ENCODE measurements around the gene KRTAP10-9. TPM values are rescaled to one million over a fixed set of nuclear protein-coding genes. Genes with fewer than 3 reads are reported as not detected.
"Not testable (repeated sequence)": the region's sequence is repeated elsewhere in the genome, so short reads cannot be mapped to it uniquely, and the experiment has no call there.

Gene KRTAP10-9
- total and polyA plus RNA-seq, 2 donors from 2014 or later: not detected

DNA sequence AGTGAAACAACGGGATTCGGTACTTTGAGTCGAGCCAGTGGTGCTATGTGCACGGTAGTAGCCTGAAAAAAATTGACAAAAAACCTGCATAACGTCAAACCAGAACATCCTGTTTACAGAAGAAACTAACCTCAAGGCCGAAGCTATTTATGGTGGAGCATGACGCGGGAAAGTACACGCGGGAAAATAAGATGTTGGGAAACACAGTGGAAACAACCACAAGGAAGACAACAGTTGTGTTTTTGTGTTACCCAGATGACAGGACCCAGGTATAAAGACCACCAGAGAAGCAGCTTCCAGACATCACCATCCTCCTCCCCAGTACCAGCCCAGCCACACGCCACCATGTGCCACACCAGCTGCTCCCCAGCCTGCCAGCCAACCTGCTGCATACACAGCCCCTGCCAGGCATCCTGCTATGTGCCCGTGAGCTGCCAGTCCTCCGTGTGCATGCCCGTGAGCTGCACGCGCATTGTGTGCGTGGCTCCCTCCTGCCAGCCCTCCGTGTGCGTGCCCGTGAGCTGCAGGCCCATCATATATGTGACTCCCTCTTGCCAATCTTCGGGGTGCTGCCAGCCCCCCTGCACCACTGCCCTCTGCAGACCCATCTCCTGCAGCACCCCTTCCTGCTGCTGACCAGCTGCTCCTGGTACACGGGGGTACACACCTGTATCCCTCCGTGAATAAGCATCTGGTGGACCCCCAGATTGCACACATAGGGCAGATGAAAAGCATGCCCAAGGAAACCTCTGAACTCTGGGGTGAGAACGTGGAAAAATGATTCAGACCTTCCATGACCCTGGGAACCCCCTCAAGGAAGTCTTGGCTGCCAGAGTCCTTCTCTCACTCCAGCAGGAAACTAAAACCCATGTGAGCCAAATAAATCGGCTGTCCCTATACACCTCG, 31.0 kb downstream of the KRTAP10-9 start, which contains the start of gene KRTAP12-3:
Gene KRTAP12-3 (plus strand): TSS at position 298 of the 906 bp plus-strand sequence. CDS start 48 bp downstream, at position 346.
- intact Hi-C loops (cut with DNase I): no loop called here
- FAIRE-seq (no peak), DNase-seq (peak in 1 of 5 donors; percentile 65)
- no peak within 1 kb of the TSS for H3K4me3 ChIP-seq (ENCODE audit: low read length in 3 of 3)
- no peak within 1 kb of the TSS for H3K27ac ChIP-seq (ENCODE audit: low read depth in 2 of 2, low read length in 2 of 2)
- H3K9me3 ChIP-seq (ENCODE audit: control insufficient read depth in 2 of 3, insufficient read depth in 1 of 3, low read length in 3 of 3): peaks cover 0 to 11% (median 4%) of the 10 kb centered on the region in 3 donors
- TF ChIP-seq, protein P1, sequence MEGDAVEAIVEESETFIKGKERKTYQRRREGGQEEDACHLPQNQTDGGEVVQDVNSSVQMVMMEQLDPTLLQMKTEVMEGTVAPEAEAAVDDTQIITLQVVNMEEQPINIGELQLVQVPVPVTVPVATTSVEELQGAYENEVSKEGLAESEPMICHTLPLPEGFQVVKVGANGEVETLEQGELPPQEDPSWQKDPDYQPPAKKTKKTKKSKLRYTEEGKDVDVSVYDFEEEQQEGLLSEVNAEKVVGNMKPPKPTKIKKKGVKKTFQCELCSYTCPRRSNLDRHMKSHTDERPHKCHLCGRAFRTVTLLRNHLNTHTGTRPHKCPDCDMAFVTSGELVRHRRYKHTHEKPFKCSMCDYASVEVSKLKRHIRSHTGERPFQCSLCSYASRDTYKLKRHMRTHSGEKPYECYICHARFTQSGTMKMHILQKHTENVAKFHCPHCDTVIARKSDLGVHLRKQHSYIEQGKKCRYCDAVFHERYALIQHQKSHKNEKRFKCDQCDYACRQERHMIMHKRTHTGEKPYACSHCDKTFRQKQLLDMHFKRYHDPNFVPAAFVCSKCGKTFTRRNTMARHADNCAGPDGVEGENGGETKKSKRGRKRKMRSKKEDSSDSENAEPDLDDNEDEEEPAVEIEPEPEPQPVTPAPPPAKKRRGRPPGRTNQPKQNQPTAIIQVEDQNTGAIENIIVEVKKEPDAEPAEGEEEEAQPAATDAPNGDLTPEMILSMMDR (IDR thresholded peaks at IDR 0.05; ENCODE audit: borderline replicate concordance, extremely low read depth, insufficient read depth): no peak
- no peaks in the 10 kb centered on the region for H3K27me3 ChIP-seq (ENCODE audit: control insufficient read depth, insufficient read depth, low read length)
- no peaks in the 10 kb centered on the region for H3K36me3 ChIP-seq (ENCODE audit: control insufficient read depth in 2 of 3, insufficient read depth in 3 of 3, low read length in 3 of 3)
- no peak within 1 kb of the TSS for H3K9ac ChIP-seq (ENCODE audit: low read length in 3 of 3)
- H3K4me1 ChIP-seq (ENCODE audit: control insufficient read depth in 2 of 3, insufficient read depth in 2 of 3, low read depth in 1 of 3, low read length in 3 of 3): no peaks in the 10 kb centered on the region

DNA sequence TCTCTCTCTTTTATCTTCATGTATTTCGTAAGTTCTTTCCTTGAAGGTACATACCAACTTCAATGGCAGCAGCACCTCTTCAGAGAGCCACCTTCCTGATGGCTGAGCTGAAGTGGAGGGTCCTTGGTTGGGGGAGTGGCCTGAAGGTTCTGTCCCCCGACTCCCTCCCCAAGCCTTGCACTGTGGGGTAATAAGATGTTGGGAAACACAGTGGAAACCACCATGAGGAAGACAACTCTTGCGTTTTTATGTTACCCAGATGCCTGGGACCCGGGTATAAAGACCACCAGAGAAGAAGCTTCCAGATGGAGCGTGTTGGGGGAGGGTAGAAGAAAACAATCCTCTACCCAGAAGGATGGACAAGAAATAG, 31.6 kb downstream of the KRTAP10-9 start:
- Histone ChIP-seq H3K4me1 (ENCODE audit: control insufficient read depth in 2 of 3, insufficient read depth in 2 of 3, low read depth in 1 of 3, low read length in 3 of 3) (no peaks in the 10 kb centered on the region), H3K9me3 (ENCODE audit: control insufficient read depth in 2 of 3, insufficient read depth in 1 of 3, low read length in 3 of 3) (peaks cover 0 to 11% (median 4%) of the 10 kb centered on the region in 3 donors), H3K9ac (ENCODE audit: low read length in 3 of 3) (no peak overlapping the region), H3K4me3 (ENCODE audit: low read length in 3 of 3) (no peak overlapping the region), H3K36me3 (ENCODE audit: control insufficient read depth in 2 of 3, insufficient read depth in 3 of 3, low read length in 3 of 3) (no peaks in the 10 kb centered on the region), H3K27me3 (ENCODE audit: control insufficient read depth, insufficient read depth, low read length) (no peaks in the 10 kb centered on the region), H3K27ac (ENCODE audit: low read depth in 2 of 2, low read length in 2 of 2) (no peak overlapping the region)
- TF ChIP-seq, protein P1 (IDR thresholded peaks at IDR 0.05; ENCODE audit: borderline replicate concordance, extremely low read depth, insufficient read depth): no peak
- intact Hi-C loops (cut with DNase I): no loop called here
- FAIRE-seq (no peak), DNase-seq (no peak)

DNA sequence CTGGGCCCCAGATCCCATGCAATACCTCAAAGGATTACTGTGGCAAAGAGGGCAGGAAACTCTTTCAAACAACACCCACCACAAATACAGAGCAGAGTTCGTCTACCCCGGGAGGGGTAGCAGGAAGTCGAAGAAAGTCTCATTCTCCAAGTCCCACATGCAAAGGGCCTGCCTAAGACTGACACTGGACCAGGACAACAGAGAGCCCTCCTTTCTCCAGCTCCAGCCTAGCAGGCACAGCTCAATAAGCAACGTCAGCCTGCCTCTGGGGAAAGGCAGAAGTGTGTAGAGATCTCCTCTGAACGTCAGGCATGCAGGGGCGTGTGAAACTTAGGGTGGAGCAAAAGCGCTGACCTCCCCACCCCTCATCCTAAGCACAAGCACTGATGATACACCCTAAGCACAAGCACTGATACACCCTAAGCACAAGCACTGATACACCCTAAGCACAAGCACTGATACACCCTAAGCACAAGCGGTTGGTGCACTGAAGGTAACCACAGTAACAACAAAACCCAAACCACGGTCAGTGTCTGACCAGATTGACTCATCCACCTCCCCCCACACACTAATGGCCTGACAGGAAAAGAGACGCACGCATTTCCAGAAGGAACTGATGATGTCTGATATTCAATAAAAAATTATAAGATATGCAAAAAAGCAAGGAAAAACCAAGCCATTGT, 32.2 kb downstream of the KRTAP10-9 start:
- DNase-seq: no peak
- peaks cover 0 to 11% (median 4%) of the 10 kb centered on the region in 3 donors for H3K9me3 ChIP-seq (ENCODE audit: control insufficient read depth in 2 of 3, insufficient read depth in 1 of 3, low read length in 3 of 3)
- no peak for FAIRE-seq
- no peak overlapping the region for H3K27ac ChIP-seq (ENCODE audit: low read depth in 2 of 2, low read length in 2 of 2)
- H3K27me3 ChIP-seq (ENCODE audit: control insufficient read depth, insufficient read depth, low read length): no peaks in the 10 kb centered on the region
- intact Hi-C loops (cut with DNase I): no loop called here
- H3K4me3 ChIP-seq (ENCODE audit: low read length in 3 of 3): no peak overlapping the region
- TF ChIP-seq, protein P1 (IDR thresholded peaks at IDR 0.05; ENCODE audit: borderline replicate concordance, extremely low read depth, insufficient read depth): no peak
- H3K36me3 ChIP-seq (ENCODE audit: control insufficient read depth in 2 of 3, insufficient read depth in 3 of 3, low read length in 3 of 3): no peaks in the 10 kb centered on the region
- no peaks in the 10 kb centered on the region for H3K4me1 ChIP-seq (ENCODE audit: control insufficient read depth in 2 of 3, insufficient read depth in 2 of 3, low read depth in 1 of 3, low read length in 3 of 3)
- no peak overlapping the region for H3K9ac ChIP-seq (ENCODE audit: low read length in 3 of 3)

DNA sequence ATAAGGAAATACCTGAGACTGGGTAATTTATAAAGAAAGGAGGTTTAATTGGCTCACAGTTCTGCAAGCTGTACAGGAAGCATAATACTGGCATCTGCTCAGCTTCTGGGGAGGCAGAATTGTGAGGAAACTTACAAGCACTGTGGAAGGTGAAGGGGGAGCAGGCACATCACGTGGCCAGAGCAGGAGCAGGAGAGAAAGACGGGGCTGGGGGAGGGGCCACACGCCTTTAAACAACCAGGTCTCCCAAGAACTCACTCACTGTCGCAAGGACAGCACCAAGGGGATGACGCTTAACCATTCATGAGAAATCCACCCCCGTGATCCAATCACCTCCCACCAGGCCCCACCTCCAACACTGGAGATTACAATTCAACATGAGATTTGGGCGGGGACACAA, 34.7 kb downstream of the KRTAP10-9 start:
- H3K4me1 ChIP-seq (ENCODE audit: control insufficient read depth in 2 of 3, insufficient read depth in 2 of 3, low read depth in 1 of 3, low read length in 3 of 3); H3K27me3 ChIP-seq (ENCODE audit: control insufficient read depth, insufficient read depth, low read length); H3K4me3 ChIP-seq (ENCODE audit: low read length in 3 of 3); FAIRE-seq; H3K27ac ChIP-seq (ENCODE audit: low read depth in 2 of 2, low read length in 2 of 2); H3K9me3 ChIP-seq (ENCODE audit: control insufficient read depth in 2 of 3, insufficient read depth in 1 of 3, low read length in 3 of 3); H3K36me3 ChIP-seq (ENCODE audit: control insufficient read depth in 2 of 3, insufficient read depth in 3 of 3, low read length in 3 of 3); DNase-seq; H3K9ac ChIP-seq (ENCODE audit: low read length in 3 of 3); intact Hi-C loops (cut with DNase I): not testable (repeated sequence)
